ENCODE results near the gene RSF1.
"Not testable (repeated sequence)": the region's sequence is repeated elsewhere in the genome, so short reads cannot be mapped to it uniquely, and the experiment has no call there.

The RSF1 gene

GRCh38 chr11:77851503-77851902 is 31.0 kb upstream of the RSF1 start:
- TF ChIP-seq CTCF (IDR thresholded peaks at IDR 0.05; ENCODE audit: borderline replicate concordance, insufficient read depth, low read depth, low read length): no peak
- no peak overlapping the region for H3K4me3 ChIP-seq (ENCODE audit: low read depth, low read length)

- not testable (repeated sequence) for H3K4me3 ChIP-seq (ENCODE audit: low read depth, low read length)
Measured at GRCh38 chr11:77843700-77844099, 23.2 kb upstream of the RSF1 start.

- no peak overlapping the region for H3K4me3 ChIP-seq (ENCODE audit: low read depth, low read length)
- no peak for TF ChIP-seq CTCF (IDR thresholded peaks at IDR 0.05; ENCODE audit: borderline replicate concordance, insufficient read depth, low read depth, low read length)
Measured at GRCh38 chr11:77842441-77843121, 22.1 kb upstream of the RSF1 start.

GRCh38 chr11:77833302-77833701 is 12.8 kb upstream of the RSF1 start:
- no peak for TF ChIP-seq CTCF (IDR thresholded peaks at IDR 0.05; ENCODE audit: borderline replicate concordance, insufficient read depth, low read depth, low read length)
- H3K4me3 ChIP-seq (ENCODE audit: low read depth, low read length): no peak overlapping the region

- TF ChIP-seq CTCF (IDR thresholded peaks at IDR 0.05; ENCODE audit: borderline replicate concordance, insufficient read depth, low read depth, low read length): no peak
- H3K4me3 ChIP-seq (ENCODE audit: low read depth, low read length): no peak overlapping the region
Measured at GRCh38 chr11:77828926-77829325, 8.4 kb upstream of the RSF1 start.

GRCh38 chr11:77823775-77824174 is 3.3 kb upstream of the RSF1 start:
- no peak for TF ChIP-seq CTCF (IDR thresholded peaks at IDR 0.05; ENCODE audit: borderline replicate concordance, insufficient read depth, low read depth, low read length)
- H3K4me3 ChIP-seq (ENCODE audit: low read depth, low read length): no peak overlapping the region

- not testable (repeated sequence) for H3K4me3 ChIP-seq (ENCODE audit: low read depth, low read length)
Measured at GRCh38 chr11:77822126-77822525, 1.6 kb upstream of the RSF1 start.

GRCh38 chr11:77821349-77821851 is 878 bp upstream of the RSF1 start:
- peak overlapping the region; percentile 93 for H3K4me3 ChIP-seq (ENCODE audit: low read depth, low read length)
- no peak for TF ChIP-seq CTCF (IDR thresholded peaks at IDR 0.05; ENCODE audit: borderline replicate concordance, insufficient read depth, low read depth, low read length)
